ENCODE results near the gene MESD. TPM values are rescaled to one million over a fixed set of nuclear protein-coding genes. Genes with fewer than 3 reads are reported as not detected.

The MESD gene
- total and polyA plus RNA-seq, 9 of the 15 experiments (the other 6 are each of a cell fraction or from before 2014, with no cell fraction given), result 11.3 to 39.7 (median 22.8) TPM

- DNase-seq (ENCODE audit: extremely low read depth in 1 of 4, low spot score in 3 of 4), result no peak
- H3K9me1 ChIP-seq (ENCODE audit: control insufficient read depth, insufficient read depth, low read length), result no peaks in the 10 kb centered on the region
- 60% methylated on average over 2 of the region's 2 CpGs for WGBS (ENCODE audit: insufficient coverage, low coverage, missing lambda C conversion rate)
- 0 out of 2 replicates have a peak overlapping the region, but pooled peaks have one; percentile 27 for H2AFZ ChIP-seq (ENCODE audit: low read depth, low read length)
- H3K4me3 ChIP-seq, result no peak overlapping the region
- TF ChIP-seq SLC30A9 (CRISPR knock-in tag; IDR thresholded peaks at IDR 0.05) (no peak), USF1 (CRISPR knock-in tag; IDR thresholded peaks at IDR 0.05) (peak; percentile 68), SMAD4 (CRISPR knock-in tag; conservative IDR thresholded peaks at IDR 0.05) (no peak), IFI16 (CRISPR knock-in tag; IDR thresholded peaks at IDR 0.05) (no peak), NFYB (IDR thresholded peaks at IDR 0.05; ENCODE audit: extremely low read depth, insufficient read length) (peak; percentile 34), MGA (IDR thresholded peaks at IDR 0.05) (0 out of 2 replicates have a peak, but pooled peaks have one; percentile 8), SRF (CRISPR knock-in tag; IDR thresholded peaks at IDR 0.05) (no peak), WHSC1 (IDR thresholded peaks at IDR 0.05; ENCODE audit: low read length) (no peak), RAD51 (IDR thresholded peaks at IDR 0.05; ENCODE audit: borderline replicate concordance, low read depth) (peak; percentile 52; the same call in 1 of the 2 replicates)
- TF ChIP-seq, protein P1, sequence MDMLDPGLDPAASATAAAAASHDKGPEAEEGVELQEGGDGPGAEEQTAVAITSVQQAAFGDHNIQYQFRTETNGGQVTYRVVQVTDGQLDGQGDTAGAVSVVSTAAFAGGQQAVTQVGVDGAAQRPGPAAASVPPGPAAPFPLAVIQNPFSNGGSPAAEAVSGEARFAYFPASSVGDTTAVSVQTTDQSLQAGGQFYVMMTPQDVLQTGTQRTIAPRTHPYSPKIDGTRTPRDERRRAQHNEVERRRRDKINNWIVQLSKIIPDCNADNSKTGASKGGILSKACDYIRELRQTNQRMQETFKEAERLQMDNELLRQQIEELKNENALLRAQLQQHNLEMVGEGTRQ (CRISPR knock-in tag; IDR thresholded peaks at IDR 0.05), result peak; percentile 80
- no peak overlapping the region for H3K27ac ChIP-seq (ENCODE audit: extremely low read depth, low read depth, low read length)
- H3K9ac ChIP-seq (ENCODE audit: insufficient read depth in 1 of 2, low read depth in 2 of 2, low read length in 2 of 2), result no peak overlapping the region
- intact Hi-C loops (cut with micrococcal nuclease), result no loop called here
- peak; percentile 29 for FAIRE-seq
- no TSS peak for BruUV-seq (replicated peaks)
- H3K36me3 ChIP-seq (ENCODE audit: control insufficient read depth, insufficient read depth, low read length), result no peaks in the 10 kb centered on the region
- POLR2A ChIA-PET, result interaction anchor here (0.8 to 1.1 kb wide), 2 partner anchors 12 to 81 kb away, joined by 3 read pairs; no protein-coding TSS in a partner anchor
- peaks cover 0 to 1% of the 10 kb centered on the region in 2 experiments; a peak in 1 of 5 replicates for H3K4me1 ChIP-seq (replicated peaks in 1 of 2; ENCODE audit: control insufficient read depth in 2 of 2, insufficient read depth in 2 of 2, low read length in 2 of 2)
- H3K9me3 ChIP-seq (replicated peaks; ENCODE audit: control insufficient read depth, insufficient read depth, low read depth, low read length), result no peaks in the 10 kb centered on the region
- no peaks in the 10 kb centered on the region for H3K27me3 ChIP-seq (ENCODE audit: control insufficient read depth in 2 of 2, insufficient read depth in 2 of 2, low read length in 2 of 2)
- no peaks in the 10 kb centered on the region for H4K20me1 ChIP-seq (replicated peaks; ENCODE audit: control insufficient read depth, insufficient read depth, low read length)
- in situ Hi-C loops (cut with MboI), result no loop called here
- CTCF ChIA-PET (ENCODE audit: low intra/inter-chr PET ratio), result no interaction called here
- H3K79me2 ChIP-seq (ENCODE audit: control insufficient read depth, insufficient read depth, low read length), result no peaks in the 10 kb centered on the region
- H3K4me2 ChIP-seq (ENCODE audit: insufficient read depth, low read length), result no peak overlapping the region
- no peak for ATAC-seq
Measured at GRCh38 chr15:81018197-81018596, 28.6 kb upstream of the MESD start.
